Lung (tissue), 12 donors: ENCODE results near the gene RBM39. TPM values are rescaled to one million over a fixed set of nuclear protein-coding genes. Genes with fewer than 3 reads are reported as not detected.
"Not testable (repeated sequence)": the region's sequence is repeated elsewhere in the genome, so short reads cannot be mapped to it uniquely, and the experiment has no call there.

Experiments
- ATAC-seq: fragments of 200-7000 bp; cut with Tn5 transposase; one replicate; pipeline ENCODE4 v1.9.1; 2020; ENCODE audit warnings: moderate number of reproducible peaks; ENCODE audit not compliant: insufficient read depth, low FRiP score
- DNase-seq, 3 donors: peaks; one replicate each; pipeline ENCODE4 v3.0.0-alpha.2; 2013 to 2017
- H3K27ac ChIP-seq, 2 donors: one replicate each; pipeline ENCODE4 v1.5.1; 2013; ENCODE audit warnings: mild to moderate bottlenecking in 2 of 2, moderate library complexity in 2 of 2, control low read depth in 1 of 2, inconsistent platforms in 1 of 2, low read depth in 1 of 2, low read length in 1 of 2
- H3K27me3 ChIP-seq, 3 donors: one replicate each; pipeline ENCODE4 v1.5.1; 2013; ENCODE audit warnings: low read length in 2 of 3; ENCODE audit not compliant: control insufficient read depth in 3 of 3, insufficient read depth in 3 of 3
- H3K36me3 ChIP-seq, 4 donors: one replicate each; pipeline ENCODE4 v1.5.1; 2013; ENCODE audit warnings: low read length in 4 of 4, mild to moderate bottlenecking in 1 of 4, moderate library complexity in 1 of 4; ENCODE audit not compliant: control insufficient read depth in 4 of 4, insufficient read depth in 4 of 4
- H3K4me1 ChIP-seq, 5 donors: one replicate each; pipeline ENCODE4 v1.5.1; 2013; ENCODE audit warnings: low read length in 5 of 5, mild to moderate bottlenecking in 2 of 5, moderate library complexity in 1 of 5; ENCODE audit not compliant: control insufficient read depth in 5 of 5, insufficient read depth in 5 of 5
- H3K4me3 ChIP-seq: one replicate; pipeline ENCODE4 v1.5.1; 2013; ENCODE audit warnings: mild to moderate bottlenecking, control low read depth, moderate library complexity
- H3K9ac ChIP-seq, 2 donors: one replicate each; pipeline ENCODE4 v1.5.1; 2013; ENCODE audit warnings: low read length in 2 of 2, control low read depth in 1 of 2; ENCODE audit not compliant: insufficient read depth in 1 of 2
- H3K9me3 ChIP-seq, 4 donors: one replicate each; pipeline ENCODE4 v1.5.1; 2013; ENCODE audit warnings: low read length in 3 of 4, mild to moderate bottlenecking in 1 of 4, moderate library complexity in 1 of 4; ENCODE audit not compliant: control insufficient read depth in 4 of 4, insufficient read depth in 3 of 4
- WGBS, 2 donors: extraction: QIAGEN DNeasy Blood & Tissue Kit; methylation state at CpG; one replicate each; pipeline ENCODE4 v1.1.7; 2013; 5-methylcytosine and 5-hydroxymethylcytosine counted together
- polyA plus RNA-seq, 2 donors: library from polyadenylated mRNA; stranded (reverse); fragments of 200-250 nt; gene quantifications; one replicate each; pipeline ENCODE4 v1.2.1, GENCODE V29; 2013
- total RNA-seq, 2 donors: library from RNA; depleted of rRNA in 1 of 2; stranded (reverse); fragments of >200 nt in 1 of 2; gene quantifications; one replicate each; pipeline ENCODE4 v1.2.1, GENCODE V29; 2014 to 2021
- TF ChIP-seq, protein P1 (sequence below): IDR thresholded peaks from 2 replicates; pipeline ENCODE4 v1.5.1; 2012; ENCODE audit warnings: mild to moderate bottlenecking; ENCODE audit errors: control extremely low read depth, extremely low read depth
- donor health status: control.
- donor health status: control.
- donor health status: Bipolar disorder and iron deficiency.
- donor health status: healthy.
- donor health status: DM: yes; HTN: yes; CAD: no.

Gene RBM39
- total and polyA plus RNA-seq, 4 donors = 162 to 689 (median 356) TPM

DNA sequence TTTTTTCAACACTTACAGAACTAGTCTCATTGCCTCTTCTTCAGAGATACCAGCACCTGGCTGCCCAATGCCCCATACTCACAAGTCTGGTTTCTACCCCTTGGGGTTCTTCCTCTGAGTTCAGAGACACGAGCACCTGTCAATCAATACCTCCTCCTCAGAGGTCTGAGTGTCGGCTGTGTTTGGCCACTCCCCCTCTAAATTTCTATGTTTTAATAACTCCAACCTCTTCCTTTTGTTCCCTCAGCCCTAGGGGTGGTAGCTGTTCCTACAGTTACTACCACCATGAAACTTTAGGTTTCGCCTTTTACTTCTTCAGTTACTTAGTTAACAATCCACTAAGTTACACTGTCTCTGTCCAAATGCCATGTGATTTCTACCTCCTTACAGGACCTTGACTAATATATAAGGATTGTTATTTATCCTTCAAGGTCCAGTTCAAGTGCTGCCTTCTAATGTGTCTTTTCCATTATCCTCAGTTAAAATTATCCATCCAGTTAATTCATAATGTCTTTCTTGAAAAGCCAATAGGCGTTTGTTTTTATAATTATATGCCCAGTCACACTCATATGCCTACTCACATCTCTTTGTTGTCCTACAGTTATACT, 15.1 kb upstream of the RBM39 start:
- Histone ChIP-seq H3K4me3 (no peak overlapping the region), H3K9ac (no peak overlapping the region), H3K36me3 (no peaks in the 10 kb centered on the region), H3K4me1 (no peaks in the 10 kb centered on the region), H3K27me3 (no peaks in the 10 kb centered on the region), H3K9me3 (no peaks in the 10 kb centered on the region), H3K27ac (no peak overlapping the region)
- no peak for DNase-seq
- ATAC-seq = no peak
- 77 to 84% methylated on average over 4 of the region's 4 CpGs for WGBS, 2 donors
- TF ChIP-seq, protein P1, sequence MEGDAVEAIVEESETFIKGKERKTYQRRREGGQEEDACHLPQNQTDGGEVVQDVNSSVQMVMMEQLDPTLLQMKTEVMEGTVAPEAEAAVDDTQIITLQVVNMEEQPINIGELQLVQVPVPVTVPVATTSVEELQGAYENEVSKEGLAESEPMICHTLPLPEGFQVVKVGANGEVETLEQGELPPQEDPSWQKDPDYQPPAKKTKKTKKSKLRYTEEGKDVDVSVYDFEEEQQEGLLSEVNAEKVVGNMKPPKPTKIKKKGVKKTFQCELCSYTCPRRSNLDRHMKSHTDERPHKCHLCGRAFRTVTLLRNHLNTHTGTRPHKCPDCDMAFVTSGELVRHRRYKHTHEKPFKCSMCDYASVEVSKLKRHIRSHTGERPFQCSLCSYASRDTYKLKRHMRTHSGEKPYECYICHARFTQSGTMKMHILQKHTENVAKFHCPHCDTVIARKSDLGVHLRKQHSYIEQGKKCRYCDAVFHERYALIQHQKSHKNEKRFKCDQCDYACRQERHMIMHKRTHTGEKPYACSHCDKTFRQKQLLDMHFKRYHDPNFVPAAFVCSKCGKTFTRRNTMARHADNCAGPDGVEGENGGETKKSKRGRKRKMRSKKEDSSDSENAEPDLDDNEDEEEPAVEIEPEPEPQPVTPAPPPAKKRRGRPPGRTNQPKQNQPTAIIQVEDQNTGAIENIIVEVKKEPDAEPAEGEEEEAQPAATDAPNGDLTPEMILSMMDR = no peak

DNA sequence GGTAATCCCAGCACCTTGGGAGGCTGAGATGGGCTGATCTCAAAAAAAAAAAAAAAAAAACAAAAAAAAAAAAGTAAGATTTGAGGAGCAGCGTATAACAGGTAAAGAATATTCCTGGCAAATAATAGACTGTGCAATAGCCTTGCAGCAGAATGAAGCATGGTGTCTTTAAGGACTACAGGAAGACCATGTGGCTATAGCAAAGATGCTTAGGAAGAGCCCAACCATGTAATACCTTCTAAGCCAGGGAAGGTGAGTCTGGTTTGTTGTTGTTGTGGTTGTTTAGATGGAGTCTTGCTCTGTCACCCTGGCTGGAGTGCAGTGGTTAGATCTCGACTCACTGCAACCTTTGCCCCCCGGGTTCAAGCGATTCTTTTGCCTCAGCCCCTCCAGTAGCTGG, 14.3 kb upstream of the RBM39 start:
- TF ChIP-seq, protein P1 = no peak
- no peaks in the 10 kb centered on the region for H3K4me1 ChIP-seq
- H3K9me3 ChIP-seq = no peaks in the 10 kb centered on the region
- H3K27me3 ChIP-seq = no peaks in the 10 kb centered on the region
- ATAC-seq (no peak), DNase-seq (no peak)
- H3K9ac ChIP-seq = no peak overlapping the region
- no peaks in the 10 kb centered on the region for H3K36me3 ChIP-seq
- WGBS, 2 donors = 96 to 98% methylated on average over 4 of the region's 4 CpGs
- H3K4me3 ChIP-seq = no peak overlapping the region
- H3K27ac ChIP-seq = no peak overlapping the region

DNA sequence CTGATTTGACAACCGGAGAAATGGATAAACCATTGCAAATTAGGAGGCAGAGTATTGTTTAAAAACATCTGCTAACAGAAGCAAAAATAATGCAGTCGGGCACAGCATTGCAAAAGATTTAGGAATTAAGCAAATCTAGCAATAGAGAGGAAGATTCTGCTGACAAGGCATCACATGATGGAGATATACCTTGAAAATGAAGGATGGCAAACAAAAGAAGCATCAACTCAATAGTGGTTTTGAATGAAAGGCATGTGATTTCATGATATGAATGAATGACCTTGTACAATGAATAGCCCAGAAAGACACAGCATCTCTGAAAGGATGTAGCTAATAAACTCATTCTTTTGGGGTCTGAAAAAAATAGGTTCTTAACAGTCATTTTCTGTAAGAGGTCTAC, 8.6 kb upstream of the RBM39 start:
- WGBS, 2 donors = 67 to 72% methylated on average over 2 of the region's 2 CpGs
- TF ChIP-seq, protein P1 = no peak
- Histone ChIP-seq H3K9me3 (no peaks in the 10 kb centered on the region), H3K4me3 (no peak overlapping the region), H3K9ac (no peak overlapping the region), H3K27me3 (no peaks in the 10 kb centered on the region), H3K27ac (no peak overlapping the region), H3K36me3 (no peaks in the 10 kb centered on the region), H3K4me1 (peaks cover 0 to 8% (median 0%) of the 10 kb centered on the region in 5 donors)
- DNase-seq (peak in 1 of 3 donors; percentile 62), ATAC-seq (no peak)

DNA sequence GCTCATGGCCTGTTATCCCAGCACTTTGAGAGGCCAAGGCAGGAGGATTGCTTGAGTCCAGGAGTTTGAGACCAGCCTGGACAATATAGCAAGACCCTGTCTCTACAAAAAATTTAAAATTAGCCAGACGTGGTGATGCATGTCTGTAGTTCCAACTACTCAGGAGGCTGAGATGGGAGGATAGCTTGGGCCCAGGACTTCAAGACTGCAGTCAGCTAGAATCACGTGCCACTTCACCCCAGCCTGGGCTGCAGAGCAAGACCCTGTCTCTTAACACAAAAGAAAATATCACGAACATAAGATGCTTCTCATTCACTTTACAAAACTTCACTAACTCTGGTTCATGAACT, 2.4 kb upstream of the RBM39 start:
- DNase-seq, H3K9me3 ChIP-seq, H3K4me3 ChIP-seq, H3K27me3 ChIP-seq, ATAC-seq: not testable (repeated sequence)
- 91 to 96% methylated on average over 3 of the region's 3 CpGs for WGBS, 2 donors
- Histone ChIP-seq H3K27ac (peak overlapping the region in 1 of 2 donors; percentile 77), H3K4me1 (peaks cover 0 to 25% (median 5%) of the 10 kb centered on the region in 5 donors), H3K9ac (peak overlapping the region in 1 of 2 donors; percentile 26), H3K36me3 (peaks cover 0 to 18% (median 5%) of the 10 kb centered on the region in 4 donors)
